Endodermal cell (in vitro differentiated cells): Measurements from ENCODE around the gene CDC42SE2. TPM values are rescaled to one million over a fixed set of nuclear protein-coding genes. Genes with fewer than 3 reads are reported as not detected.

Experiments used
- DNase-seq: peaks from one replicate; pipeline ENCODE4 v3.0.0-alpha.2; 2017
- H3K27ac ChIP-seq: 2 replicates; pipeline ENCODE4 v1.5.1; 2013; ENCODE audit warnings: mild to moderate bottlenecking, low read depth, low read length, moderate library complexity
- H3K27me3 ChIP-seq: 2 replicates; pipeline ENCODE4 v1.6.1; 2013; ENCODE audit warnings: mild to moderate bottlenecking, low read length, moderate library complexity; ENCODE audit not compliant: insufficient read depth, control insufficient read depth, poor library complexity, severe bottlenecking
- H3K36me3 ChIP-seq: 2 replicates; pipeline ENCODE4 v1.7.0; 2013; ENCODE audit warnings: mild to moderate bottlenecking, low read length, moderate library complexity; ENCODE audit not compliant: control insufficient read depth, insufficient read depth
- H3K4me1 ChIP-seq: one replicate; pipeline ENCODE4 v1.7.0; 2013; ENCODE audit warnings: low read length; ENCODE audit not compliant: control insufficient read depth, insufficient read depth
- H3K4me3 ChIP-seq: 2 replicates; pipeline ENCODE4 v1.5.1; 2013; ENCODE audit warnings: mild to moderate bottlenecking, low read length, moderate library complexity
- H3K9ac ChIP-seq: 2 replicates; pipeline ENCODE4 v1.6.1; 2013; ENCODE audit warnings: mild to moderate bottlenecking, low read length, moderate library complexity; ENCODE audit not compliant: poor library complexity, severe bottlenecking; ENCODE audit errors: extremely low read depth
- H3K9me3 ChIP-seq: 2 replicates; pipeline ENCODE4 v1.6.1; 2013; ENCODE audit warnings: mild to moderate bottlenecking, low read length, moderate library complexity; ENCODE audit not compliant: control insufficient read depth
- H3K27ac Mint-ChIP-seq: 2 replicates; pipeline ENCODE4 v1.8.0; 2020; ENCODE audit warnings: mixed read lengths
- H3K27me3 Mint-ChIP-seq: 2 replicates; pipeline ENCODE4 v1.8.0; 2021; ENCODE audit warnings: mild to moderate bottlenecking, mixed read lengths; ENCODE audit not compliant: insufficient read depth
- H3K36me3 Mint-ChIP-seq: 2 replicates; pipeline ENCODE4 v1.8.0; 2020; ENCODE audit warnings: low read depth, mixed read lengths
- H3K4me1 Mint-ChIP-seq: 2 replicates; pipeline ENCODE4 v1.8.0; 2020; ENCODE audit warnings: mixed read lengths
- H3K4me3 Mint-ChIP-seq: 2 replicates; pipeline ENCODE4 v1.8.0; 2020; ENCODE audit warnings: mild to moderate bottlenecking, moderate library complexity, mixed read lengths
- H3K9me3 Mint-ChIP-seq: 2 replicates; pipeline ENCODE4 v1.8.0; 2020; ENCODE audit warnings: mild to moderate bottlenecking, mixed read lengths
- WGBS, 2 experiments: methylation state at CpG; one replicate each; pipeline versions ENCODE4 v1.1.5 to v1.1.7; 2013; ENCODE audit warnings: missing lambda C conversion rate in 2 of 2, mixed read lengths in 1 of 2; ENCODE audit not compliant: insufficient coverage in 1 of 2, insufficient read length in 1 of 2; 5-methylcytosine and 5-hydroxymethylcytosine counted together
- total RNA-seq, 2 donors: library from RNA; stranded (reverse); fragmentation: NEBNext Ultra II Directional in 1 of 2; extraction: Animal tissue kit (Norgen Biotek cat#: 25700) in 1 of 2; gene quantifications; 2 replicates in 1 of 2; 3 replicates in 1 of 2; pipeline ENCODE4 v1.2.1, GENCODE V29; 2021
- TF ChIP-seq, protein P1 (sequence below): fragments of 200-600 bp; sonication (generic); conservative IDR thresholded peaks from 2 replicates; pipeline ENCODE4 v1.5.0; 2021; ENCODE audit warnings: antibody characterized with exemption, mild to moderate bottlenecking

The CDC42SE2 gene
- total RNA-seq, 2 donors from 2014 or later: 28.6 to 36.4 TPM

GRCh38 chr5:131375351-131375750, 111.5 kb downstream of the CDC42SE2 start:
- Histone ChIP-seq H3K4me3 (no peak overlapping the region), H3K4me1 (no peaks in the 10 kb centered on the region), H3K9me3 (no peaks in the 10 kb centered on the region), H3K27me3 (no peaks in the 10 kb centered on the region), H3K36me3 (no peaks in the 10 kb centered on the region), H3K27ac (no peak overlapping the region), H3K9ac (no peak overlapping the region)
- H3K36me3 Mint-ChIP-seq: no peaks in the 10 kb centered on the region
- no peaks in the 10 kb centered on the region for H3K9me3 Mint-ChIP-seq
- no peak overlapping the region for H3K4me3 Mint-ChIP-seq
- no peak for DNase-seq
- TF ChIP-seq, protein P1, sequence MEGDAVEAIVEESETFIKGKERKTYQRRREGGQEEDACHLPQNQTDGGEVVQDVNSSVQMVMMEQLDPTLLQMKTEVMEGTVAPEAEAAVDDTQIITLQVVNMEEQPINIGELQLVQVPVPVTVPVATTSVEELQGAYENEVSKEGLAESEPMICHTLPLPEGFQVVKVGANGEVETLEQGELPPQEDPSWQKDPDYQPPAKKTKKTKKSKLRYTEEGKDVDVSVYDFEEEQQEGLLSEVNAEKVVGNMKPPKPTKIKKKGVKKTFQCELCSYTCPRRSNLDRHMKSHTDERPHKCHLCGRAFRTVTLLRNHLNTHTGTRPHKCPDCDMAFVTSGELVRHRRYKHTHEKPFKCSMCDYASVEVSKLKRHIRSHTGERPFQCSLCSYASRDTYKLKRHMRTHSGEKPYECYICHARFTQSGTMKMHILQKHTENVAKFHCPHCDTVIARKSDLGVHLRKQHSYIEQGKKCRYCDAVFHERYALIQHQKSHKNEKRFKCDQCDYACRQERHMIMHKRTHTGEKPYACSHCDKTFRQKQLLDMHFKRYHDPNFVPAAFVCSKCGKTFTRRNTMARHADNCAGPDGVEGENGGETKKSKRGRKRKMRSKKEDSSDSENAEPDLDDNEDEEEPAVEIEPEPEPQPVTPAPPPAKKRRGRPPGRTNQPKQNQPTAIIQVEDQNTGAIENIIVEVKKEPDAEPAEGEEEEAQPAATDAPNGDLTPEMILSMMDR: no peak
- H3K27ac Mint-ChIP-seq: no peak overlapping the region
- 94 to 100% methylated on average over 1 to 2 of the region's 2 CpGs for WGBS, 2 experiments
- H3K27me3 Mint-ChIP-seq: no peaks in the 10 kb centered on the region
- H3K4me1 Mint-ChIP-seq: peaks cover 2% of the 10 kb centered on the region

GRCh38 chr5:131377346-131377745, 113.5 kb downstream of the CDC42SE2 start:
- H3K9ac ChIP-seq: no peak overlapping the region
- H3K27me3 Mint-ChIP-seq: no peaks in the 10 kb centered on the region
- no peaks in the 10 kb centered on the region for H3K27me3 ChIP-seq
- H3K4me1 ChIP-seq: no peaks in the 10 kb centered on the region
- no peaks in the 10 kb centered on the region for H3K36me3 ChIP-seq
- no peak for DNase-seq
- H3K4me3 Mint-ChIP-seq: no peak overlapping the region
- no peaks in the 10 kb centered on the region for H3K9me3 ChIP-seq
- no peak overlapping the region for H3K27ac Mint-ChIP-seq
- TF ChIP-seq, protein P1: no peak
- H3K27ac ChIP-seq: no peak overlapping the region
- WGBS, 2 experiments: 91 to 92% methylated on average over 6 of the region's 6 CpGs
- no peaks in the 10 kb centered on the region for H3K36me3 Mint-ChIP-seq
- no peaks in the 10 kb centered on the region for H3K9me3 Mint-ChIP-seq
- H3K4me1 Mint-ChIP-seq: peaks cover 8% of the 10 kb centered on the region
- no peak overlapping the region for H3K4me3 ChIP-seq

DNA sequence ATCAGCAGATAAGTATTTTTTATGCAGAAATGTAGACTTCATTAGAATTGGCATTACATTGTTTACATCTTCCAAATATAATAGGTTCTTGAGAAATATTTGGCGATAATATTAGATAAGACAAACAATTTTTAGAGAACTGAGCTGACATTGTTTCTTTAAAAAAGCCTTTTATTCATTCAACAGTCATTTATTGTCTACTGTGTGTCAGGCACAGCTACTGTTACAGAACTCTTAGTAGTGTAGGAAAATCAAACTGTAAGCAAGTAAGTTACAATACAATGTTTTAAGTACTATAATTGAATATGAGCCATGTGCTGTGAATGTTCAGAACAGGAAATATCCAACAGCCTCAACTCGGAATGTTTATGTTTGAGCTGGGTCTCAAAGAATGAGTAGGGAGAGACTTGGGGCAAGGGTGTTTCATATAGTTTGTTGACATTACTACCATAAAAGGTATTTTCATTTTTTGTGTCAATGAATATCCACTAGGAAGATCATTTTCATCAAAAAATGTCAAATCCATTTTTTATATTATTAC, 114.0 kb downstream of the CDC42SE2 start:
- 100% methylated on average over 1 to 2 of the region's 2 CpGs for WGBS, 2 experiments
- H3K27ac Mint-ChIP-seq: no peak overlapping the region
- Histone ChIP-seq H3K27ac (no peak overlapping the region), H3K9ac (no peak overlapping the region), H3K36me3 (no peaks in the 10 kb centered on the region), H3K4me3 (no peak overlapping the region), H3K9me3 (no peaks in the 10 kb centered on the region), H3K27me3 (no peaks in the 10 kb centered on the region), H3K4me1 (no peaks in the 10 kb centered on the region)
- no peak overlapping the region for H3K4me3 Mint-ChIP-seq
- peaks cover 8% of the 10 kb centered on the region for H3K4me1 Mint-ChIP-seq
- H3K9me3 Mint-ChIP-seq: no peaks in the 10 kb centered on the region
- H3K27me3 Mint-ChIP-seq: no peaks in the 10 kb centered on the region
- no peaks in the 10 kb centered on the region for H3K36me3 Mint-ChIP-seq
- TF ChIP-seq, protein P1: no peak
- DNase-seq: no peak
